HG03159 (cell line): ENCODE results near the gene TOP3A.

Experiments
- ATAC-seq: cut with Tn5 transposase; IDR thresholded peaks from one replicate; pipeline ENCODE4 v1.9.1; 2021; ENCODE audit warnings: mild to moderate bottlenecking, moderate library complexity; ENCODE audit not compliant: unreplicated experiment

Gene TOP3A

DNA sequence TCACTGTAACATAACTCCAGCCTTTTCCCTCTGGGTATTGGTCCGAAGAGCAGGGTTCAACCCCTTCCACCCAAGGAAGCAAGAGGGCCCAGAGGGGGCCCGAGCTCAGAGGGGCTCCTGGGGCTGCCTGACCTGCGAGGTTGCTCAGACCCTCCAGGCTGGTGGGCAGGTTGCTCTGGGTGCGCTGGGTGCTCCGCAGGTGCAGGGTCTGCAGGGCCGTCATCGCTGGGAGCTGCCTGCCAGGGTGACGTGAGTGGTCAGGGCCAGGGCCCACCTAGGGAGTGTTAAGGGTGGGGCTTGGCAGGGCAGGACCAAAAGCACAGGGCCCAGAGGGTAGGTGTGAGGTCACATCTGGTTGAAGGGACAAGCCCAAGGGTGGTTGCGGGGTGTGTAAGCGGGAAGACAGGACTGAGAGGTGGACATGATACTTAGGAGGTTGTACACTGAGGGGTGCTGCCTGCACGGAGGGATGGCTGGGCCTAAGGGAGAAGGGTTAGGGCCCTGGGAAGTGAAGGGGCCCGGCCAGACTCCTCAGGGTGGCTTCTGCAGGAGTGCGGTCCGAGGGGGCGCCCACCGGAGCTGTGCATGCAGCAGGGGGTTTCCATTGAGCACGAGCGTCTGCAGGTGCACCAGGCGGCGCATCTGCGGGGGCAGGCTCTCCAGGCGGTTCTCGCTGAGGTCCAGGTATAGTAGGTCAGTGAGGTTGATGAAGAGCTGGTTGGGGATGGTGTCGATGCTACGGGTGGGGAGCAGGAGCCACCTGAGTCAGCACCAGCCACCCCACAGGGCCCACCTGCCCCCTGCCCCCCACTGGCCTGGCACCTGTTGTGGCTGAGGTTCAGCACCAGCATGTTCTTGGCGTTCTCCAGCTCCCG is 60.6 kb downstream of the TOP3A start:
- no peak for ATAC-seq

DNA sequence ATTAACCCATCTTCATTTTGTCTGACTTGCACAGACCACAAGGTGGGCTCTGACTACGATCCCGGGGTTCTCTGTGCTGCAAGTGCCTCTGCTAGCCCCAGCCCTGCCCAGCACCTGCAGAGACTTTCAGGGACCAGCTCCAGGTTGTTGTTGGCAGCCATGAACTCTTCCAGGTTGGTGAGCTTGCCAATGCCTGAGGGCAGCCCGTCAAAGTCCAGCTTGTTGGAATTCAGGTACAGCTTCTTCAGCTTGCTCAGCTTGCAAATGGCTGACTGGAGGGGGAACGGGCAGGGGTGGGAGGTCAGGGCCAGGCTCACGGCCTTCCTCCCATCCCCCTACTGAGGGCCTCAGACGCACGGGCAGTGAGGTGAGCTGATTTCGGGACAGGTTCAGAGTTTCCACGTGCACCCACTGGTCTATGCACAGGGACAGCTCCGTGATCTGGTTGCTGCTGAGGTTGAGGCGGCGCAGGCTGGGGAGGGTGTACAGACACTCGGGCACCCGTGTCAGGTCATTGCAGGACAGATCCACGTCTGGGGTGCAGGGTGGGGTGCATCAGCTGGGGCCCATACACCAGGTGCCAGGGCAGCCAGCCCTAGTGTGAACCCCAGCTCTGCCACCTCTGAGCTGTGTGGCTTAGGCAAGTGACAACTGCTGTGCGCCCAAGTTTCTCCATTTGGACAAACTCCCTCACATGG is 61.5 kb downstream of the TOP3A start:
- ATAC-seq: no peak

- no peak for ATAC-seq
Observed at GRCh38 chr17:18252160-18252559, 62.6 kb downstream of the TOP3A start.

DNA sequence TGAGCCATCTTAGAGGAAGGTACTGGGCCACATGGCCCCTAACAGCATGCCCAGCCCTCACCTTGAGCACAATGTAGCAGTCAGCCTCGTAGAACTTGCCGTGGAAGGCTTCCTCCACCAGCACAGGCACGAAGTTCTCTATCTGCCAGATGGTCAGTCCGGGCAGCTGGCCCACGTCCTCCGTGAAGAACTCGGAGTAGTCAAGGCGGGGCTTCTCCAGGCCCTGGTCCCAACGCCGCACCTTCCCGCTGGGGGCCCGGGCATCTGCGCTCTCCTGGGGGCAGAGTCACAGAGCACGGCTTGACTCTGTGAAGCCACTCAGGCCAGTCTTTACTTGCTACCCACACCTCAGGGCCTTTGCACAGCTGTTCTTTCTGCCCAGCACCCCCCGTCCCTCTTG is 63.6 kb downstream of the TOP3A start:
- ATAC-seq: no peak

- ATAC-seq: no peak
Observed at GRCh38 chr17:18250708-18251107, 64.1 kb downstream of the TOP3A start.

DNA sequence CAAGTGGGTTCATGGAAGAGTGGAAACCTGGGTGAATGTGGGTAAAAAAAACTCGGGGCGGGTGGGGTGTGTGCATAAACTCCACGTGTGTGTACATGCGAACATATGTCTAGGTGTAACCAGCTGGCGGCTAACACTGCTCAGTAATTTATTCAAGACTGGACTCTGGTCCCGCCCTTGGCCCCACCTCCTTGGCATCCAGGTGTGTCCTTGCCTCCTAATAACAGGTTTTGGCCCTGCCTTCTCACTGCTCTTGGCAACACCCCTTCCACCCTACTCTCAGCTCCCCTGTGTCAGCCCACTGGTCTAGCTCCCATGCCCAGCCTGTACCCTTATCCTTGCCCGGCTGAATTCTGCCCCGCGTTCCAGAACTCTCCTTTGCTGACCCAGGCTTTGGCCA is 64.5 kb downstream of the TOP3A start:
- ATAC-seq: no peak

DNA sequence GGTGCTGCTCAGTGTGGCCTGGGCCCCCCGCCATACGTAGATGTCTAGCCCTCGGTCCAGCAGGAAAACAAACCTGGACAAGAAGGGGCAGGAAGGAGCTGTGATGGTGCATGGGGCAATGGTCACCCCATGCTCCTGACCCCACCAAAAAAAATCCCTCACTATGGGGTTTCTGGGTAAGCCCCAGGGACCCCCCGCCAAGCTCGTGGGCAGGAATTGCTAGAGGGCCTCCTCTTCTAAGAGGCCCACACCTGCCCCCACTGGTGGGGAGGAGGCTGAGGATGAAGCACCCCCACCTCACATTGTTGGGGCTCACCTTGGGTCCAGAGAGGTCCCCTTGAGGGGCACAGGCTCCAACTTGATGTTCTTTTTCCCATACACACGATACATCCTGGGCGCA is 66.0 kb downstream of the TOP3A start:
- no peak for ATAC-seq

DNA sequence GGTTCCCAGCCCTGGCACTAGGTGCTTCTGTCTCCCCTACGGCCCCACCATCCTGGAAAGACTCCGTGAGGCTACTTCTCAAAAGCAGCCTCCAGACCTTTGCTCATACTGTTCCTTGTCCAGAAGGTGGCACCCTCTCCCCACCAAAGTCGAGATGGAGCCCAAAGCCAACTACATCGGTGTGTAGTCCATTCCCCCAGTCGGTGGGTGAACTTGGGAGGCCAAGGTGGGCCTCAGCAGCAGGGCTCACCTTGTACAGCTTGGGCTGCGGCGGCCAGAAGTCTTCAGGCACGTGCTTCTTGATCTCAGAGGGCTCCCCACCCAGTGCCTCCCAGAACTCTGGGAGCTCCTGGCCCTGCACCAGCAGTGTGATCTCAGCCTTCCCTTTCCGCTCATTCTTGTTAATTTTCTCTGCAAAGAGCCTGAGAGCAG is 66.5 kb downstream of the TOP3A start:
- no peak for ATAC-seq

- ATAC-seq: no peak
Observed at GRCh38 chr17:18247613-18248001, 67.2 kb downstream of the TOP3A start.

DNA sequence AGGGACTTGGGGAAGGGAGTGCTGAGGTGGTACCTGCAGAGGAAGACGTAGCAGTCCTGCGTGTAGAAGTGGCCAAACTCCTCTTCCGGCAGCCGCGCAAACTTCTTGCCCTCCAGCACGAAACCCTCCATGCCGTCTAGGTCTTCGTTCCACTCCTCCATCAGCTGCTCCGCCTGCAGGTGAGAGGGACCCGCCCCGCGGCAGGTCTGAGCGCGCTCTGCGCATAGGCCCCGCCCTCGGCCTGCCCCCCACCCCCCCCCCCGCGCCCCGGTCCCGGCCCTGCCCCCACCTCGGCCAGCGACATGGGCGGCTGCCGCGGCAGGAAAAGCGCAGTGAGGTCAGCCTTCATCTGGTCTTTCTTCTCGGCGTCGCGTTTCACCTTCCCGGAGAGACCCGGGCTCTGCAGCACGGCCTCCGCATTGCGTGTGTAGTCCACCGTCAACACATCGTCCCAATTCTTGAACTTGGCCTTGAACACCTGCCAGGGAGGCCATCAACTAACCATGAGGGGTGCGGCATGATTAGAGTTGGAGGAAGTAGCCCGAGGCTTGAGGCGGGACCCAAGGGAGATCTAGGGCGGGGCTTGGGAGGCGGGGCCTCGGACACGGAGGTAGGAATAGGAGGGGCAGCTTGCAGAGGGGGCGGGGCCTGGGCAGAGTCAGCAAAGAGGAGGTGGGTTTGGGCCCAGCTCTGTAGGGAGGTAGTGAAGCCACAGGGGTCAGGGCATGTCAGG is 67.7 kb downstream of the TOP3A start:
- ATAC-seq: no peak

- ATAC-seq: no peak
Observed at GRCh38 chr17:18246109-18246725, 68.6 kb downstream of the TOP3A start.

GRCh38 chr17:18245038-18245776 is 69.6 kb downstream of the TOP3A start:
- no peak for ATAC-seq

DNA sequence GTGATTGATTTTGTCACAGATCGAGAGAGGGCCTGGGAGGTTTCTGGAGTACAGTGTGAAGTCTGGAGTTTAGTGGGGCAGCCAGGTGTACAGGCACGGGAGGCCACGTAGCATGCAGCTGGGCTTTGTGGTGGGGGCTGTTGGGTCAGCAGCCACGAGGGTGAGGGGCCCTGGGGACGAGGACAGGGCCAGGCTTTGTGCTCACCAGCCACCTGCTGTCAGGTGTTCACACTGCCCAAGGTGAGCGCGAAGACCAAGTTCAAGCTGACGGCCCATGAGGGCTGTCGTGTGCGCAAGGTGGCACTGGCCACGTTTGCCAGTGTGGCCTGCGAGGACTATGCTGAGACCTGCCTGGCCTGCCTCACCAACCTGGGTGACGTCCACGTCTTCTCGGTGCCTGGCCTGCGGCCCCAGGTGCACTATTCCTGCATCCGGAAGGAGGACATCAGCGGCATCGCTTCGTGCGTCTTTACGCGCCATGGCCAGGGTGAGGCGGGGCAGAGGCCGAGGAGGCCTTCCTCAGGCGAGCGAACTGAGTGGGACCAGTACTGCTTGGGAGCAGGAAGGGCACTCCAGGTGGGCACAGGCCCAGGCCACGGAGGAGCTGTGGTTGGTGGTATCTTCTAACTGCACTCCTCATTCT is 73.4 kb downstream of the TOP3A start:
- no peak for ATAC-seq

GRCh38 chr17:18240449-18240848 is 74.3 kb downstream of the TOP3A start:
- ATAC-seq: no peak

DNA sequence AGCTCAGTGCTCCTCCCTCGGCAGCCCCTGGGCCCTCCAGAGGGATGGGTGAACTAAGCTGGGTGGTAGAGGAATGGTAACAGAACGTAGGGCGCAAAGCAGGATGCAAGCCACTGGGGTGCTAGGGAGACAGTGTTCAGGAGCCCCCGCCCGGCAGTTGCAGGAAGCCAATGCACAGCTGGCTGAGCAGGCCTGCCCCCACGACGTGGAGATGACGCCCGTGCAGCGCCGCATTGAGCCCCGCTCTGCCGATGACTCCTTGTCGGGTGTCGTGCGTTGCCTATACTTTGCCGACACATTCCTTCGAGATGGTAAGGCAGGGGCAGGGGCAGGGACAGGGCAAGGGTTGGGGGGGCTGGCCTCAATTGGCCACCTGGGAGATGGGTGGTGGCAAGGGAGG is 76.5 kb downstream of the TOP3A start:
- no peak for ATAC-seq

DNA sequence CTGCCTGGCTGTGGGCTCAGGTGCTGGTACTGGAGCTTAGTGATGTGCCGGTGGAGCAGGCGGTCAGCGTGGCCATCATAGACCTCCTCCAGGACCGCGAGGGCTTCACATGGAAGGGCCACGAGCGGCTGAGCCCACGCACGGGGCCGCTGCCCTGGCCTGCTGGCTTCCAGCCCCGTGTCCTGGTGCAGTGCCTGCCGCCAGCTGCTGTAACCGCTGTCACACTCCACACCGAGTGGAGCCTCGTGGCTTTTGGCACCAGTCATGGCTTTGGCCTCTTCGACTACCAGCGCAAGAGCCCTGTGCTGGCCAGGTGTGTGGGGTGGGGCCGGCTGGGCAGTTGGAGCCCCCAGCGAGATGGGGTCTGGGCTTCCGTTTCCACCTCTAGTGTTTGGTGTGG is 77.3 kb downstream of the TOP3A start:
- no peak for ATAC-seq

GRCh38 chr17:18236494-18236893 is 78.3 kb downstream of the TOP3A start:
- no peak for ATAC-seq

GRCh38 chr17:18235743-18236256 is 79.0 kb downstream of the TOP3A start:
- ATAC-seq: no peak

GRCh38 chr17:18234853-18235380 is 79.9 kb downstream of the TOP3A start:
- ATAC-seq: no peak
